HEK293 (cell line): ENCODE measurements around the gene MRPL20.
"Not testable (repeated sequence)": the region's sequence is repeated elsewhere in the genome, so short reads cannot be mapped to it uniquely, and the experiment has no call there.

Experiments
- CTCF ChIA-PET: fragments of 350-600 bp; formaldehyde crosslinking; extraction: SDS; loops from one replicate; lab custom pipeline; 2021; ENCODE audit warnings: antibody characterized with exemption; lab: Yijun Ruan, JAX
- POLR2A ChIA-PET: fragments of 300-600 bp; formaldehyde crosslinking; extraction: SDS; loops from one replicate; lab custom pipeline; 2020; ENCODE audit warnings: antibody characterized with exemption, inconsistent platforms; lab: Yijun Ruan, JAX
- H3K27ac ChIP-seq: fragments of 200-500 bp; sonication (Bioruptor generic); 2 replicates; pipeline ENCODE4 v1.5.1; 2014; ENCODE audit warnings: low read depth, low read length, control low read depth, inconsistent platforms; ENCODE audit errors: extremely low read depth
- H3K36me3 ChIP-seq, 2 experiments: fragments of 200-500 bp in 1 of 2; sonication (Bioruptor generic) in 1 of 2; 1 replicate in 1 of 2; 2 replicates in 1 of 2; pipeline ENCODE4 v1.5.1; 2014 to 2017; ENCODE audit warnings: inconsistent platforms in 2 of 2, low read length in 2 of 2; ENCODE audit not compliant: control insufficient read depth in 2 of 2, insufficient read depth in 1 of 2
- H3K4me1 ChIP-seq: fragments of 200-500 bp; sonication (Bioruptor generic); 2 replicates; pipeline ENCODE4 v1.5.1; 2014; ENCODE audit warnings: mild to moderate bottlenecking, low read length, inconsistent platforms; ENCODE audit not compliant: control insufficient read depth, insufficient read depth
- H3K4me3 ChIP-seq: 2 replicates; pipeline ENCODE4 v1.5.1; 2011; ENCODE audit warnings: low read depth, mild to moderate bottlenecking, control low read depth, low read length, moderate library complexity
- H3K9me3 ChIP-seq: fragments of 200-500 bp; sonication (Bioruptor generic); 2 replicates; pipeline ENCODE4 v1.5.1; 2014; ENCODE audit warnings: low read depth, low read length, inconsistent platforms; ENCODE audit not compliant: control insufficient read depth, insufficient read depth
- BCL6B ChIP-seq: fragments of 450-650 bp; formaldehyde crosslinking; IDR thresholded peaks from 2 replicates; pipeline ENCODE4 v1.5.1; 2017; ENCODE audit warnings: missing biosample characterization, missing genetic modification characterization
- GLIS1 ChIP-seq: fragments of 450-650 bp; formaldehyde crosslinking; IDR thresholded peaks from 2 replicates; pipeline ENCODE4 v1.5.1; 2016; ENCODE audit warnings: missing biosample characterization, missing genetic modification characterization
- KLF1 ChIP-seq: fragments of 450-650 bp; formaldehyde crosslinking; IDR thresholded peaks from 2 replicates; pipeline ENCODE4 v1.5.1; 2016; ENCODE audit warnings: missing biosample characterization, missing genetic modification characterization
- KLF17 ChIP-seq: fragments of 450-650 bp; formaldehyde crosslinking; IDR thresholded peaks from 2 replicates; pipeline ENCODE4 v1.5.1; 2016; ENCODE audit warnings: missing biosample characterization, missing genetic modification characterization
- KLF7 ChIP-seq: fragments of 450-650 bp; formaldehyde crosslinking; IDR thresholded peaks from 2 replicates; pipeline ENCODE4 v1.5.1; 2016; ENCODE audit warnings: missing biosample characterization, missing genetic modification characterization, borderline replicate concordance
- KLF8 ChIP-seq: fragments of 450-650 bp; formaldehyde crosslinking; IDR thresholded peaks from 2 replicates; pipeline ENCODE4 v1.5.1; 2016; ENCODE audit warnings: missing biosample characterization, missing genetic modification characterization
- WT1 ChIP-seq: fragments of 450-650 bp; formaldehyde crosslinking; IDR thresholded peaks from 2 replicates; pipeline ENCODE4 v1.5.1; 2016; ENCODE audit warnings: missing biosample characterization, missing genetic modification characterization
- ZBTB26 ChIP-seq: fragments of 450-650 bp; formaldehyde crosslinking; optimal IDR thresholded peaks from 2 replicates; pipeline ENCODE3; 2016; ENCODE audit warnings: missing biosample characterization, mild to moderate bottlenecking, missing genetic modification characterization
- ZBTB6 ChIP-seq: fragments of 450-650 bp; formaldehyde crosslinking; IDR thresholded peaks from 2 replicates; pipeline ENCODE4 v1.5.1; 2017; ENCODE audit warnings: missing biosample characterization, missing genetic modification characterization
- ZEB2 ChIP-seq: fragments of 450-650 bp; formaldehyde crosslinking; IDR thresholded peaks from 2 replicates; pipeline ENCODE4 v1.5.1; 2016; ENCODE audit warnings: missing biosample characterization, missing genetic modification characterization
- ZFHX2 ChIP-seq: fragments of 450-650 bp; formaldehyde crosslinking; conservative IDR thresholded peaks from 2 replicates; pipeline ENCODE4 v1.5.1; 2016; ENCODE audit warnings: missing biosample characterization, missing genetic modification characterization
- ZNF132 ChIP-seq: fragments of 450-650 bp; formaldehyde crosslinking; IDR thresholded peaks from 2 replicates; pipeline ENCODE4 v1.5.1; 2017; ENCODE audit warnings: missing biosample characterization, missing genetic modification characterization, borderline replicate concordance
- ZNF248 ChIP-seq: fragments of 450-650 bp; formaldehyde crosslinking; IDR thresholded peaks from 2 replicates; pipeline ENCODE4 v1.5.1; 2017; ENCODE audit warnings: missing biosample characterization, missing genetic modification characterization
- ZNF362 ChIP-seq: fragments of 450-650 bp; formaldehyde crosslinking; IDR thresholded peaks from 2 replicates; pipeline ENCODE4 v1.5.1; 2016; ENCODE audit warnings: missing biosample characterization, missing genetic modification characterization
- ZNF391 ChIP-seq: fragments of 450-650 bp; formaldehyde crosslinking; IDR thresholded peaks from 2 replicates; pipeline ENCODE4 v1.5.1; 2016; ENCODE audit warnings: low read depth, missing biosample characterization, missing genetic modification characterization, borderline replicate concordance
- ZNF398 ChIP-seq: fragments of 450-650 bp; formaldehyde crosslinking; IDR thresholded peaks from 2 replicates; pipeline ENCODE4 v1.5.1; 2017; ENCODE audit warnings: missing biosample characterization, missing genetic modification characterization
- ZNF426 ChIP-seq: fragments of 450-650 bp; formaldehyde crosslinking; IDR thresholded peaks from 2 replicates; pipeline ENCODE4 v1.5.1; 2017; ENCODE audit warnings: missing biosample characterization, missing genetic modification characterization, mild to moderate bottlenecking, inconsistent platforms, moderate library complexity

Gene MRPL20

GRCh38 chr1:1428967-1429366 is 21.9 kb upstream of the MRPL20 start:
- CTCF ChIA-PET = interaction anchor here (0.7 to 1.8 kb wide), 4 partner anchors 12 to 627 kb away, joined by 3 to 5 read pairs (median 4); partner anchors contain the start of gene CCNL2
- H3K4me3 ChIP-seq, POLR2A ChIA-PET, H3K36me3 ChIP-seq, H3K9me3 ChIP-seq, H3K4me1 ChIP-seq, H3K27ac ChIP-seq: not testable (repeated sequence)
- TF ChIP-seq ZNF362 (tag by site-specific recombination) = peak; percentile 91

GRCh38 chr1:1428174-1428573 is 21.1 kb upstream of the MRPL20 start:
- Histone ChIP-seq H3K4me3 (no peak overlapping the region), H3K27ac (no peak overlapping the region), H3K36me3 (no peaks in the 10 kb centered on the region), H3K4me1 (no peaks in the 10 kb centered on the region), H3K9me3 (no peaks in the 10 kb centered on the region)
- ChIA-PET CTCF (interaction anchor here (1.8 kb wide), 1 partner anchor 13 kb away, joined by 5 read pairs; no protein-coding TSS in a partner anchor), POLR2A (no interaction called here)
- TF ChIP-seq ZEB2 (tag by site-specific recombination) = no peak
- TF ChIP-seq ZFHX2 = no peak
- TF ChIP-seq ZBTB6 (tag by site-specific recombination) = 0 out of 2 replicates have a peak, but pooled peaks have one; percentile 25

- peak; percentile 16 for TF ChIP-seq ZBTB26 (tag by site-specific recombination)
- no peak for TF ChIP-seq ZNF132 (tag by site-specific recombination)
- 0 out of 2 replicates have a peak, but pooled peaks have one; percentile 21 for TF ChIP-seq GLIS1 (tag by site-specific recombination)
- no peaks in the 10 kb centered on the region for H3K9me3 ChIP-seq
- H3K4me1 ChIP-seq = no peaks in the 10 kb centered on the region
- H3K27ac ChIP-seq = no peak overlapping the region; the same call in 1 of the 2 replicates
- peak overlapping the region; percentile 26 for H3K4me3 ChIP-seq
- ChIA-PET POLR2A (no interaction called here), CTCF (no interaction called here)
- H3K36me3 ChIP-seq = no peaks in the 10 kb centered on the region
These were observed 20.7 kb upstream of the MRPL20 start for GRCh38 chr1:1427820-1428148.

GRCh38 chr1:1427106-1427819 is 20.2 kb upstream of the MRPL20 start:
- Histone ChIP-seq H3K36me3 (no peaks in the 10 kb centered on the region), H3K27ac (no peak overlapping the region; the same call in 1 of the 2 replicates), H3K9me3 (no peaks in the 10 kb centered on the region), H3K4me1 (no peaks in the 10 kb centered on the region), H3K4me3 (peak overlapping the region; percentile 26)
- ChIA-PET CTCF (no interaction called here), POLR2A (no interaction called here)
- TF ChIP-seq KLF8 (tag by site-specific recombination) (peak; percentile 90), BCL6B (no peak), ZNF398 (tag by site-specific recombination) (peak; percentile 54), WT1 (tag by site-specific recombination) (peak; percentile 81), KLF1 (tag by site-specific recombination) (peak; percentile 100), ZNF426 (tag by site-specific recombination) (no peak), KLF17 (tag by site-specific recombination) (peak; percentile 99), ZNF248 (tag by site-specific recombination) (no peak), ZNF391 (tag by site-specific recombination) (no peak), KLF7 (peak; percentile 63; the same call in 1 of the 2 replicates)
